ENCODE results near the gene PZP.

DNA sequence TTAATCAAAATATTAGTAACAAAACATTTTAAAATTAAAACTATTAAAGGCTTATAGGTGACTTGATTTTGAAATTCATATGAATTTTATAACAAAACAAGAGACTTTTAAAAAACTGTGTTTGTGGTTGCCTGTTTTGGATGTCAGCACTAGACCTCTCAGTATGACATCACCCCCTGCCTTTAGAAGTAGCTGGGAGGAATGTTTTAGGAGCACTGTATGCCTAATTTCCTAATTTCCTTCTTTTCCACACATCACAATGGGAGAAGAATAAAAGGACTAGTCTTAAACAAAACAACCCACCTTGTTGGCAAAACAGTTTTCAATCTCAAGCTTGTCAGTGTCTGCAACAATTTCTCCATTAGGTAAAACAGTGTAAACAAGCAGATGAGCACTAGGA lies 48.1 kb upstream of the PZP start:
- TF ChIP-seq MATR3 (CRISPR knock-in tag; IDR thresholded peaks at IDR 0.05) (no peak), EP300 (IDR thresholded peaks at IDR 0.05; ENCODE audit: low read depth in 2 of 2, low read length in 2 of 2) (no peak), EP300 (CRISPR knock-in tag; IDR thresholded peaks at IDR 0.05; ENCODE audit: borderline replicate concordance) (no peak), SMARCC2 (IDR thresholded peaks at IDR 0.05) (no peak)
- TF ChIP-seq, protein P1, sequence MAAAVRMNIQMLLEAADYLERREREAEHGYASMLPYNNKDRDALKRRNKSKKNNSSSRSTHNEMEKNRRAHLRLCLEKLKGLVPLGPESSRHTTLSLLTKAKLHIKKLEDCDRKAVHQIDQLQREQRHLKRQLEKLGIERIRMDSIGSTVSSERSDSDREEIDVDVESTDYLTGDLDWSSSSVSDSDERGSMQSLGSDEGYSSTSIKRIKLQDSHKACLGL (CRISPR knock-in tag; IDR thresholded peaks at IDR 0.05) = no peak
